ENCODE data around the gene FUZ.

DNA sequence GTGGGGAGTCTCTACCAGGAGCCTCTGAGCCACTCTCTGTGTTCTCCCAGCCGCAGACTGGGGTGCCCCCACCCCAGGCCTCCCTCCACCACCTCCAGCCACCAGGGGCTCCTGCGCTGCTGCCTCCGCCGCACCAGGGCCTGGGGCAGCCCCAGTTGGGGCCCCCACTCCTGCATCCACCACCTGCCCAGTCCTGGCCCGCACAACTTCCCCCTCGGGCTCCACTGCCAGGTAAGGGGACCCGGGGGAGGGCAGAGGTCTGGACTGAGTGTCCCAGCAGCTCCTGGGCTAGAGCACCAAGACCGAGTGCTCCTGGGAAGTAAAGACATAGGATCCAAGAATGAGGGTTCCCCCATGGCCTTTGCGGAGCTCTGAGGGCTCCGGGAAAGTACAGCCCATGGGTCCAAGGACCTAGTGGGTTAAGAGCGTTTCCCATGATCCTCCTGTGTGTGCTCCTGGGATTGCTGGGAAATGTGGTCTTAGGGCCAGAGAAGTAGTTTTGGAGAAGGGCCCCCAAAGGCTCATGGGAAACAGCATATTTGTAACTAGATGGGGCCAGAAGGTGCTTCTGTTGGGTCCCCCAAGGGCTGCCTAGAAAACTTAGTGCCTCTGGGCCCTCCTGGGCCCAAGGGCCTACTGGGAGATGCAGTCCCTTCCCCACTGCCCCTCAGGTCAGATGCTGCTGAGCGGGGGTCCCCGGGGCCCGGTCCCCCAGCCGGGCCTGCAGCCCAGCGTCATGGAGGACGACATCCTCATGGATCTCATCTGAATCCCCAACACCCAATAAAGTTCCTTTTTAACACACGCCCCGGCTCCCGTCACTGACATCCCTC is 23.3 kb upstream of the FUZ start:
- TF ChIP-seq, protein P1, sequence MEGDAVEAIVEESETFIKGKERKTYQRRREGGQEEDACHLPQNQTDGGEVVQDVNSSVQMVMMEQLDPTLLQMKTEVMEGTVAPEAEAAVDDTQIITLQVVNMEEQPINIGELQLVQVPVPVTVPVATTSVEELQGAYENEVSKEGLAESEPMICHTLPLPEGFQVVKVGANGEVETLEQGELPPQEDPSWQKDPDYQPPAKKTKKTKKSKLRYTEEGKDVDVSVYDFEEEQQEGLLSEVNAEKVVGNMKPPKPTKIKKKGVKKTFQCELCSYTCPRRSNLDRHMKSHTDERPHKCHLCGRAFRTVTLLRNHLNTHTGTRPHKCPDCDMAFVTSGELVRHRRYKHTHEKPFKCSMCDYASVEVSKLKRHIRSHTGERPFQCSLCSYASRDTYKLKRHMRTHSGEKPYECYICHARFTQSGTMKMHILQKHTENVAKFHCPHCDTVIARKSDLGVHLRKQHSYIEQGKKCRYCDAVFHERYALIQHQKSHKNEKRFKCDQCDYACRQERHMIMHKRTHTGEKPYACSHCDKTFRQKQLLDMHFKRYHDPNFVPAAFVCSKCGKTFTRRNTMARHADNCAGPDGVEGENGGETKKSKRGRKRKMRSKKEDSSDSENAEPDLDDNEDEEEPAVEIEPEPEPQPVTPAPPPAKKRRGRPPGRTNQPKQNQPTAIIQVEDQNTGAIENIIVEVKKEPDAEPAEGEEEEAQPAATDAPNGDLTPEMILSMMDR (IDR thresholded peaks at IDR 0.05), result no peak
- TF ChIP-seq POLR2A (IDR thresholded peaks at IDR 0.05), result no peak
- TF ChIP-seq EP300 (IDR thresholded peaks at IDR 0.05), result no peak

All from ovary (tissue), 3 donors.